NAMALWA (cell line): ENCODE data around the gene DNAJC7.
"Not testable (repeated sequence)": the region's sequence is repeated elsewhere in the genome, so short reads cannot be mapped to it uniquely, and the experiment has no call there.

Experiments used
- DNase-seq: peaks from one replicate; pipeline ENCODE4 v3.0.0-alpha.2; 2015; ENCODE audit warnings: low spot score

DNAJC7 gene

GRCh38 chr17:42012363-42012762 lies 4.9 kb downstream of the DNAJC7 start:
- not testable (repeated sequence) for DNase-seq

- DNase-seq: peak; percentile 35
Observed at GRCh38 chr17:42010898-42011516, 6.2 kb downstream of the DNAJC7 start.

GRCh38 chr17:42010266-42010680 lies 7.0 kb downstream of the DNAJC7 start:
- DNase-seq: not testable (repeated sequence)

GRCh38 chr17:42009170-42009569 lies 8.1 kb downstream of the DNAJC7 start:
- no peak for DNase-seq

- no peak for DNase-seq
Observed at GRCh38 chr17:42005166-42005565, 12.1 kb downstream of the DNAJC7 start.

- no peak for DNase-seq
Observed at GRCh38 chr17:42002792-42003301, 14.4 kb downstream of the DNAJC7 start.

- DNase-seq: no peak
Observed at GRCh38 chr17:42002175-42002791, 15.0 kb downstream of the DNAJC7 start.

- no peak for DNase-seq
Observed at GRCh38 chr17:42001729-42002128, 15.5 kb downstream of the DNAJC7 start.

GRCh38 chr17:42000413-42001133 lies 16.7 kb downstream of the DNAJC7 start:
- DNase-seq: no peak

- no peak for DNase-seq
Observed at GRCh38 chr17:41998497-41998896, 18.7 kb downstream of the DNAJC7 start.

GRCh38 chr17:41996855-41997164 lies 20.4 kb downstream of the DNAJC7 start:
- DNase-seq: no peak

- DNase-seq: no peak
Observed at GRCh38 chr17:41992576-41992975, 24.7 kb downstream of the DNAJC7 start.

GRCh38 chr17:41989702-41990419 lies 27.4 kb downstream of the DNAJC7 start:
- DNase-seq: no peak

- DNase-seq: no peak
Observed at GRCh38 chr17:41988418-41988817, 28.8 kb downstream of the DNAJC7 start.

GRCh38 chr17:41987642-41988041 lies 29.6 kb downstream of the DNAJC7 start:
- DNase-seq: no peak

- DNase-seq: no peak
Observed at GRCh38 chr17:41986634-41987033, 30.6 kb downstream of the DNAJC7 start.

GRCh38 chr17:41985919-41986318 lies 31.3 kb downstream of the DNAJC7 start:
- no peak for DNase-seq

- DNase-seq: no peak
Observed at GRCh38 chr17:41984454-41984853, 32.8 kb downstream of the DNAJC7 start.

GRCh38 chr17:41982026-41982760 lies 35.0 kb downstream of the DNAJC7 start:
- no peak for DNase-seq

GRCh38 chr17:41977991-41978390 lies 39.2 kb downstream of the DNAJC7 start:
- no peak for DNase-seq

GRCh38 chr17:41976142-41976768 lies 41.0 kb downstream of the DNAJC7 start:
- no peak for DNase-seq
